Trophoblast cell (in vitro differentiated cells and primary cell): ENCODE data around the gene RAD54L2.
"Not testable (repeated sequence)": the region's sequence is repeated elsewhere in the genome, so short reads cannot be mapped to it uniquely, and the experiment has no call there.

ENCODE experiments used
- DNase-seq, 2 donors: peaks; one replicate each; pipeline ENCODE4 v3.0.0-alpha.2; 2016
- H2AFZ ChIP-seq: 2 replicates; pipeline ENCODE4 v1.6.1; 2013; ENCODE audit warnings: low read length, moderate library complexity, mild to moderate bottlenecking; ENCODE audit not compliant: insufficient read depth, poor library complexity
- H2AK5ac ChIP-seq: 2 replicates; pipeline ENCODE4 v1.6.1; 2013; ENCODE audit warnings: mild to moderate bottlenecking, low read length
- H2BK120ac ChIP-seq: 2 replicates; pipeline ENCODE4 v1.6.1; 2013; ENCODE audit warnings: low read length, mild to moderate bottlenecking, moderate library complexity; ENCODE audit not compliant: insufficient read depth, poor library complexity
- H2BK12ac ChIP-seq: 2 replicates; pipeline ENCODE4 v1.6.1; 2013; ENCODE audit warnings: mild to moderate bottlenecking, low read length, moderate library complexity
- H2BK5ac ChIP-seq: 2 replicates; pipeline ENCODE4 v1.6.1; 2013; ENCODE audit warnings: low read length, low read depth, moderate library complexity, mild to moderate bottlenecking; ENCODE audit not compliant: poor library complexity
- H3K14ac ChIP-seq: 2 replicates; pipeline ENCODE4 v1.6.1; 2013; ENCODE audit warnings: mild to moderate bottlenecking, low read length
- H3K18ac ChIP-seq: 2 replicates; pipeline ENCODE4 v1.6.1; 2013; ENCODE audit warnings: mild to moderate bottlenecking, low read length
- H3K23ac ChIP-seq: 2 replicates; pipeline ENCODE4 v1.6.1; 2013; ENCODE audit warnings: low read length
- H3K27ac ChIP-seq: 2 replicates; pipeline ENCODE4 v1.5.1; 2013; ENCODE audit warnings: low read depth, mild to moderate bottlenecking, inconsistent platforms, low read length, moderate library complexity
- H3K27me3 ChIP-seq: 2 replicates; pipeline ENCODE4 v1.6.1; 2013; ENCODE audit warnings: inconsistent platforms, mild to moderate bottlenecking, low read length, moderate library complexity; ENCODE audit not compliant: insufficient read depth
- H3K36me3 ChIP-seq, 2 experiments: 1 replicate in 1 of 2; 2 replicates in 1 of 2; pipeline ENCODE4 v1.6.1; 2013; ENCODE audit warnings: low read length in 2 of 2, mild to moderate bottlenecking in 2 of 2, moderate library complexity in 1 of 2; ENCODE audit not compliant: insufficient read depth in 2 of 2, control insufficient read depth in 1 of 2
- H3K4ac ChIP-seq: 2 replicates; pipeline ENCODE4 v1.6.1; 2013; ENCODE audit warnings: low read depth, mild to moderate bottlenecking, low read length, moderate library complexity
- H3K4me1 ChIP-seq, 2 experiments: 1 replicate in 1 of 2; 2 replicates in 1 of 2; pipeline ENCODE4 v1.6.1; 2013; ENCODE audit warnings: low read length in 2 of 2, mild to moderate bottlenecking in 2 of 2, moderate library complexity in 1 of 2; ENCODE audit not compliant: insufficient read depth in 2 of 2, control insufficient read depth in 1 of 2
- H3K4me2 ChIP-seq: 2 replicates; pipeline ENCODE4 v1.6.1; 2013; ENCODE audit warnings: inconsistent platforms, mild to moderate bottlenecking, low read length, moderate library complexity
- H3K4me3 ChIP-seq: 2 replicates; pipeline ENCODE4 v1.5.1; 2013; ENCODE audit warnings: mild to moderate bottlenecking, low read depth, low read length, inconsistent platforms
- H3K79me1 ChIP-seq: one replicate; pipeline ENCODE4 v1.6.1; 2013; ENCODE audit warnings: low read length
- H3K79me2 ChIP-seq: 2 replicates; pipeline ENCODE4 v1.6.1; 2013; ENCODE audit warnings: low read length, mild to moderate bottlenecking; ENCODE audit not compliant: control insufficient read depth, insufficient read depth, poor library complexity
- H3K9ac ChIP-seq: 2 replicates; pipeline ENCODE4 v1.6.1; 2013; ENCODE audit warnings: mild to moderate bottlenecking, low read length
- H3K9me3 ChIP-seq: 2 replicates; pipeline ENCODE4 v1.6.1; 2013; ENCODE audit warnings: low read depth, mild to moderate bottlenecking, control low read depth, inconsistent platforms, low read length; ENCODE audit not compliant: insufficient read depth
- H4K12ac ChIP-seq: 2 replicates; pipeline ENCODE4 v1.6.1; 2013; ENCODE audit warnings: low read depth, mild to moderate bottlenecking, low read length, moderate library complexity
- H4K8ac ChIP-seq: 2 replicates; pipeline ENCODE4 v1.6.1; 2013; ENCODE audit warnings: low read depth, mild to moderate bottlenecking, low read length, moderate library complexity
- H4K91ac ChIP-seq: one replicate; pipeline ENCODE4 v1.6.1; 2013; ENCODE audit warnings: low read depth, mild to moderate bottlenecking, low read length, moderate library complexity
- WGBS: extraction: QIAGEN DNeasy Blood & Tissue Kit; methylation state at CpG from one replicate; pipeline ENCODE4 v1.1.7; 2013; ENCODE audit warnings: missing lambda C conversion rate; ENCODE audit not compliant: insufficient read length, insufficient coverage; ENCODE audit errors: extremely low coverage; 5-methylcytosine and 5-hydroxymethylcytosine counted together

The RAD54L2 gene

GRCh38 chr3:51537631-51538030, 888 bp upstream of the RAD54L2 start:
- not testable (repeated sequence) for H3K4me1 ChIP-seq, H3K23ac ChIP-seq, H2BK12ac ChIP-seq, H3K14ac ChIP-seq, DNase-seq, H3K27me3 ChIP-seq, H4K12ac ChIP-seq, H3K79me1 ChIP-seq, H3K4me3 ChIP-seq, H3K79me2 ChIP-seq, H3K9me3 ChIP-seq, H2AK5ac ChIP-seq, H3K36me3 ChIP-seq, H4K91ac ChIP-seq, H3K18ac ChIP-seq, H3K27ac ChIP-seq, H2BK5ac ChIP-seq, H3K9ac ChIP-seq, H2BK120ac ChIP-seq
- H3K4ac ChIP-seq = peak overlapping the region; percentile 25
- H2AFZ ChIP-seq = peak overlapping the region; percentile 86
- H4K8ac ChIP-seq = peak overlapping the region; percentile 67
- no CpG with 5 or more reads among the region's 16 CpGs for whole genome bisulfite sequencing
- peak overlapping the region; percentile 83 for H3K4me2 ChIP-seq

GRCh38 chr3:51538115-51538458, 432 bp upstream of the RAD54L2 start:
- Histone ChIP-seq H3K4me1 (peaks cover 5 to 7% of the 10 kb centered on the region in 2 experiments), H2BK12ac (no peak overlapping the region), H3K4ac (peak overlapping the region; percentile 25), H3K9me3 (no peaks in the 10 kb centered on the region), H3K23ac (no peak overlapping the region), H3K79me2 (peaks cover 8% of the 10 kb centered on the region), H3K4me2 (peak overlapping the region; percentile 83), H3K9ac (peak overlapping the region; percentile 17), H3K18ac (no peak overlapping the region), H2BK120ac (no peak overlapping the region), H2AK5ac (no peak overlapping the region), H4K91ac (no peak overlapping the region), H4K8ac (peak overlapping the region; percentile 67), H3K27me3 (no peaks in the 10 kb centered on the region), H2BK5ac (no peak overlapping the region), H3K14ac (peak overlapping the region; percentile 33), H3K4me3 (peak overlapping the region; percentile 93), H4K12ac (no peak overlapping the region), H2AFZ (peak overlapping the region; percentile 86), H3K79me1 (peaks cover 4% of the 10 kb centered on the region), H3K27ac (no peak overlapping the region), H3K36me3 (peaks cover 3 to 5% of the 10 kb centered on the region in 2 experiments)
- WGBS = no CpG with 5 or more reads among the region's 7 CpGs
- DNase-seq = no peak

GRCh38 chr3:51539291-51539941, 897 bp downstream of the RAD54L2 start:
- WGBS = no CpG with 5 or more reads among the region's 11 CpGs
- peaks cover 8% of the 10 kb centered on the region for H3K79me2 ChIP-seq
- peaks cover 4% of the 10 kb centered on the region for H3K79me1 ChIP-seq
- H3K23ac ChIP-seq = peak overlapping the region; percentile 69
- peaks cover 5 to 7% of the 10 kb centered on the region in 2 experiments for H3K4me1 ChIP-seq
- peak overlapping the region; percentile 77 for H3K27ac ChIP-seq
- H3K36me3 ChIP-seq = peaks cover 3 to 6% of the 10 kb centered on the region in 2 experiments
- peak; percentile 48 to 55 for DNase-seq
- H2BK12ac ChIP-seq = no peak overlapping the region
- H3K14ac ChIP-seq = peak overlapping the region; percentile 24
- peak overlapping the region; percentile 89 for H2AFZ ChIP-seq
- H2AK5ac ChIP-seq = no peak overlapping the region
- H4K91ac ChIP-seq = peak overlapping the region; percentile 83
- peak overlapping the region; percentile 93 for H3K4me3 ChIP-seq
- peak overlapping the region; percentile 93 for H4K8ac ChIP-seq
- H3K4ac ChIP-seq = peak overlapping the region; percentile 35
- no peak overlapping the region for H2BK120ac ChIP-seq
- H3K9ac ChIP-seq = peak overlapping the region; percentile 95
- H3K9me3 ChIP-seq = no peaks in the 10 kb centered on the region
- no peaks in the 10 kb centered on the region for H3K27me3 ChIP-seq
- H3K4me2 ChIP-seq = peak overlapping the region; percentile 83
- no peak overlapping the region for H4K12ac ChIP-seq
- no peak overlapping the region for H3K18ac ChIP-seq
- no peak overlapping the region for H2BK5ac ChIP-seq

GRCh38 chr3:51542596-51542995, 4.1 kb downstream of the RAD54L2 start:
- H3K27ac ChIP-seq, H4K8ac ChIP-seq, H2BK5ac ChIP-seq, H2BK12ac ChIP-seq, DNase-seq, H2AFZ ChIP-seq, H3K4me3 ChIP-seq, H3K23ac ChIP-seq, H3K9ac ChIP-seq, H2BK120ac ChIP-seq, H2AK5ac ChIP-seq, H3K79me2 ChIP-seq, H3K27me3 ChIP-seq, H3K9me3 ChIP-seq, H3K36me3 ChIP-seq, H3K79me1 ChIP-seq, H3K18ac ChIP-seq, H3K4me2 ChIP-seq, H3K14ac ChIP-seq, H4K91ac ChIP-seq, H3K4me1 ChIP-seq, H4K12ac ChIP-seq, H3K4ac ChIP-seq: not testable (repeated sequence)
- no CpG with 5 or more reads among the region's 11 CpGs for WGBS
